ENCODE results near the gene TSPAN8.

TSPAN8 gene

DNA sequence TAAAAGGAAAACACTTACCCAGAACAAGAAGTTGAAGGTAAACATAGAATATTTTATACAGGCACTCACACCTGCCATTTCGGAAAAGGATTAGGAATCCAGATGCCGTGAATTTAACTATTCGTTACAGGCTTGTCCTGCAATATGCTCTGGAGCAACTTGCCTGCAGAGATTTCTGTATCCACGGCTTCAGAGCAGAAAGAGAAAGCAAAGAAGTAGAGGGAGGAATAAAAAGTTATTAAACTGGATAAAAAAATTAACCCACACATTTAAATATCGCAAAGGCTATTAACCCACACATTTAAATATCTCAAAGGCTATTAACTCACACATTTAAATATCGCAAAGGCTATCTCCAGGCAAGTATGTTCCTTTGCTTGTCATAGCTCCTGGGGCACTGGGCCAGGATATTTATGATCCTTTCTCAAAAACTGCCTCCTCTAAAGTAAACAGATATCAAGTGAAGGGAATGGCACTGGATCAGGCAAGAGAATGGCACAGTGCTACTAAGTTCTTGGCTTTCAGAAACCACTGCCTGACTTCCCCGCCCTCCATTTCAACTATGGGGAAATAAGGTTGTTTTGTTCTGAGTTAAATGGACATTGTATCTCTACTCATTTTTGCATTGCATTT, at the start of gene TSPAN8:
TSPAN8 (minus strand) TSS at position 399 of the 633 bp plus-strand sequence; CDS start at position 78, 321 bp downstream.
- no peaks in the 10 kb centered on the region for H3K9me3 ChIP-seq (ENCODE audit: control insufficient read depth, low read length)
- H3K36me3 ChIP-seq (ENCODE audit: control insufficient read depth, insufficient read depth, low read length, severe bottlenecking): no peaks in the 10 kb centered on the region
- H3K27me3 ChIP-seq (replicated peaks; ENCODE audit: control insufficient read depth, insufficient read depth, low read length): no peaks in the 10 kb centered on the region
- DNase-seq (ENCODE audit: low read depth): peak; percentile 10
- H3K9ac ChIP-seq (ENCODE audit: low read length): peak within 1 kb of the TSS; percentile 52
- H3K4me1 ChIP-seq (ENCODE audit: control insufficient read depth, insufficient read depth, low read length): peaks cover 31% of the 10 kb centered on the region
- peak within 1 kb of the TSS; percentile 60 for H3K4me3 ChIP-seq (ENCODE audit: low read length)

DNA sequence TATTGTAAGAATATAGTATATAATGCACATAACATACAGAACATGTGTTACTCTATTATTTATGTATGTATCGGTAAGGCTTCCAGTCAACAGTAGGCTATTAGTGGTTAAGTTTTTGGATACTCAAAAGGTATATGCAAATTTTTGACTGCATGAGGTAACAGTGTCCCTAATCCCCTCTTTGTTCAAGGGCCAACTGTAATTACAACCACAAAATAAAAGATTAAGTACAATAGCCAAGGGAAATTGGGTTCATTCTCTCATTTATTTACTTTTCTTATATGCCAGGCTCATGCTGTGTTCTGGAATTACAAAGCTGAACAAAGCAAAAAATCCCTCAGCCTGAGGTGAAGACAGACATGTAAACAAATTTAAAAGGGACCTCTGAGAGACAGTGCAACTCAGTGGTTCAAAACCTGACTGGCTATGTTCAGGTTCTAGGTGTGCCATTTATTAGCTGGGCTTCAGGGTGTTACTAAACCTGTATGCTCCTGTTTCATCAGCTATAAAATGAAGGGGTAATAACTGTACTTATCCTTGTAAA, 43.4 kb upstream of the TSPAN8 start:
- Histone ChIP-seq H3K36me3 (ENCODE audit: control insufficient read depth, insufficient read depth, low read length, severe bottlenecking) (no peaks in the 10 kb centered on the region), H3K27me3 (replicated peaks; ENCODE audit: control insufficient read depth, insufficient read depth, low read length) (no peaks in the 10 kb centered on the region), H3K9me3 (ENCODE audit: control insufficient read depth, low read length) (no peaks in the 10 kb centered on the region), H3K9ac (ENCODE audit: low read length) (no peak overlapping the region), H3K4me1 (ENCODE audit: control insufficient read depth, insufficient read depth, low read length) (no peaks in the 10 kb centered on the region), H3K4me3 (ENCODE audit: low read length) (no peak overlapping the region)
- no peak for DNase-seq (ENCODE audit: low read depth)

- no peaks in the 10 kb centered on the region for H3K27me3 ChIP-seq (replicated peaks; ENCODE audit: control insufficient read depth, insufficient read depth, low read length)
- no peak overlapping the region for H3K9ac ChIP-seq (ENCODE audit: low read length)
- no peaks in the 10 kb centered on the region for H3K9me3 ChIP-seq (ENCODE audit: control insufficient read depth, low read length)
- H3K36me3 ChIP-seq (ENCODE audit: control insufficient read depth, insufficient read depth, low read length, severe bottlenecking): no peaks in the 10 kb centered on the region
- H3K4me3 ChIP-seq (ENCODE audit: low read length): no peak overlapping the region
- H3K4me1 ChIP-seq (ENCODE audit: control insufficient read depth, insufficient read depth, low read length): no peaks in the 10 kb centered on the region
- DNase-seq (ENCODE audit: low read depth): no peak
Measured at GRCh38 chr12:71200706-71201105, 42.9 kb upstream of the TSPAN8 start.

DNA sequence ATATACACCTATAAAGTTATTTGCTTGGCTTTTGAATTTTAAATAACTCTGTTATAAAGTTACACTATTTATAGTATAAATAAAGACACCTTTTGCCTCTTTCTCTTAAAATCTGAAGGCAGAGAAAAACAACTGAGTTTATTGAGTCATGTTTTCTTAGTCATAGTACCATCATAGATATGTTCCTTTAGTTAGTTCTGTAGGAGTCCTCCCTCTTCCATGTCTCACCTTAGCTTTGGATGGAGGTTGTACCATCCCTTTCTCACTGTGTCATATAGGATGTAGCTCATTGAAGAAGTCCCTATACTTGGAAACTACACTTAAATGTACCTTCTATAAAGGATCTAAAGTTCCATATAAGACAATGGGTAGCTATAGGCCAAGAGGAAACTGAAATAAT, 39.7 kb upstream of the TSPAN8 start:
- Histone ChIP-seq H3K27me3 (replicated peaks; ENCODE audit: control insufficient read depth, insufficient read depth, low read length) (no peaks in the 10 kb centered on the region), H3K4me1 (ENCODE audit: control insufficient read depth, insufficient read depth, low read length) (no peaks in the 10 kb centered on the region), H3K4me3 (ENCODE audit: low read length) (no peak overlapping the region), H3K36me3 (ENCODE audit: control insufficient read depth, insufficient read depth, low read length, severe bottlenecking) (no peaks in the 10 kb centered on the region), H3K9ac (ENCODE audit: low read length) (no peak overlapping the region), H3K9me3 (ENCODE audit: control insufficient read depth, low read length) (no peaks in the 10 kb centered on the region)
- no peak for DNase-seq (ENCODE audit: low read depth)

DNA sequence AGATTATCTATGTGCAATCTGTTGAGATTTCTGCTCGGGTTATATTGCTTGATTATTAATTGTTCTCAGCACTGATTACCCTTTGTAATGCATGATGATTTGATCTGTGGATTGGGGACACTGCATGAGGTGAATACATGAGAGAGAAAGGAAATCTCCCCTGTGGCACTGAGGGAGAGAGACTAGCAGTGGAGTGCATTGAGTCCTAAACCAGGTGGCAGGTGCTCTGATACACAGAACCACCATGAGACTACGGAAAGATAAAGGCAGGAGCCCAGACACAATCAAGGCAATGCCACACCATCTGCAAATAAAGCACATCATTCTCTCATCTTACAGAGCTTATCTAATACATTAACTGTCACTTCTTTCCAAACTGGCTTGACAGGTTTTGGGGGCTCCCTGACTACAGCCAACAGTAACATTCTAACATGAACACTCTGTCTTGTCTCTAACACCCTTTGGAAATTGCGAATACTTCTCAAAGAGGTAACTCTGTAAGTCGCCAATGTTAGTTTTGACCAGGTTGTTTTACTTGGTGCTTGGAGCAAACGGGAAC, 37.6 kb upstream of the TSPAN8 start:
- Histone ChIP-seq H3K4me1 (ENCODE audit: control insufficient read depth, insufficient read depth, low read length) (no peaks in the 10 kb centered on the region), H3K27me3 (replicated peaks; ENCODE audit: control insufficient read depth, insufficient read depth, low read length) (no peaks in the 10 kb centered on the region), H3K9me3 (ENCODE audit: control insufficient read depth, low read length) (no peaks in the 10 kb centered on the region), H3K36me3 (ENCODE audit: control insufficient read depth, insufficient read depth, low read length, severe bottlenecking) (no peaks in the 10 kb centered on the region), H3K4me3 (ENCODE audit: low read length) (no peak overlapping the region), H3K9ac (ENCODE audit: low read length) (no peak overlapping the region)
- no peak for DNase-seq (ENCODE audit: low read depth)

GRCh38 chr12:71194657-71195056, 36.9 kb upstream of the TSPAN8 start:
- Histone ChIP-seq H3K4me3 (ENCODE audit: low read length) (no peak overlapping the region), H3K9me3 (ENCODE audit: control insufficient read depth, low read length) (no peaks in the 10 kb centered on the region), H3K36me3 (ENCODE audit: control insufficient read depth, insufficient read depth, low read length, severe bottlenecking) (no peaks in the 10 kb centered on the region), H3K27me3 (replicated peaks; ENCODE audit: control insufficient read depth, insufficient read depth, low read length) (no peaks in the 10 kb centered on the region), H3K4me1 (ENCODE audit: control insufficient read depth, insufficient read depth, low read length) (no peaks in the 10 kb centered on the region), H3K9ac (ENCODE audit: low read length) (no peak overlapping the region)
- no peak for DNase-seq (ENCODE audit: low read depth)

- Histone ChIP-seq H3K4me3 (ENCODE audit: low read length) (no peak overlapping the region), H3K9me3 (ENCODE audit: control insufficient read depth, low read length) (no peaks in the 10 kb centered on the region), H3K4me1 (ENCODE audit: control insufficient read depth, insufficient read depth, low read length) (no peaks in the 10 kb centered on the region), H3K36me3 (ENCODE audit: control insufficient read depth, insufficient read depth, low read length, severe bottlenecking) (no peaks in the 10 kb centered on the region), H3K27me3 (replicated peaks; ENCODE audit: control insufficient read depth, insufficient read depth, low read length) (no peaks in the 10 kb centered on the region), H3K9ac (ENCODE audit: low read length) (no peak overlapping the region)
- DNase-seq (ENCODE audit: low read depth): no peak
Measured at GRCh38 chr12:71193041-71193440, 35.2 kb upstream of the TSPAN8 start.

DNA sequence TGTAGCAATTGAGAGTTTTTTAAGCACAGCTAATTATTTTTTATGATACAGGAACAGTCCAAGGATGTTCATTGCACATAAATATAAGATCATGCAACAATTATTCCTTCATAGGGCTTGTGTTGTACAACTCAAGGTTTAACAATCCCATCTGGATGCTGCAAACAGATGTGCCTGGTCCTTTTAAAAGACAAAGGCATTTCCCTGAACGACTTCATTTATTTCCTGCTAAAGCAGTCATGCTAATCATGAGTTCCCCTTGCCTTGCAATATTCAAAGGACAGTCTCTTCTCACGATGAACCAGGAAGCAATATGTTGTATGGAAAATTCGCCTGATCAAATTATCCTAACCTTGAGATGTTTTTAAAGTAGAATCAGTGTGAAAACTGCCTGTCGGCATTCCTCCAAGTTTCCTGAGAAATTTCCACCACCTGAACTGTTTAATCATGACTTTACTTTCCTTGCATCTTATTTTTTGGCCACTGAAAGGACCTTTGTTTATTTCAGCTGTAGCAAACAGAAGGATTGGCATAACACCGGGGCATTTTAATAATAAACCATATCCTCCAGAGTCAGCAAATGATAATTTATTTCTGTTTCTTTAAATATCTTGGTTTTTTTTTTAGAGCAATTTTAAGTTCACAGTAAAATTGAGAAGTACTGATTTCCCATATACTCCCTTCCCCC, 33.9 kb upstream of the TSPAN8 start:
- Histone ChIP-seq H3K27me3 (replicated peaks; ENCODE audit: control insufficient read depth, insufficient read depth, low read length) (no peaks in the 10 kb centered on the region), H3K36me3 (ENCODE audit: control insufficient read depth, insufficient read depth, low read length, severe bottlenecking) (no peaks in the 10 kb centered on the region), H3K9me3 (ENCODE audit: control insufficient read depth, low read length) (no peaks in the 10 kb centered on the region), H3K9ac (ENCODE audit: low read length) (no peak overlapping the region), H3K4me1 (ENCODE audit: control insufficient read depth, insufficient read depth, low read length) (peaks cover 8% of the 10 kb centered on the region), H3K4me3 (ENCODE audit: low read length) (no peak overlapping the region)
- no peak for DNase-seq (ENCODE audit: low read depth)

DNA sequence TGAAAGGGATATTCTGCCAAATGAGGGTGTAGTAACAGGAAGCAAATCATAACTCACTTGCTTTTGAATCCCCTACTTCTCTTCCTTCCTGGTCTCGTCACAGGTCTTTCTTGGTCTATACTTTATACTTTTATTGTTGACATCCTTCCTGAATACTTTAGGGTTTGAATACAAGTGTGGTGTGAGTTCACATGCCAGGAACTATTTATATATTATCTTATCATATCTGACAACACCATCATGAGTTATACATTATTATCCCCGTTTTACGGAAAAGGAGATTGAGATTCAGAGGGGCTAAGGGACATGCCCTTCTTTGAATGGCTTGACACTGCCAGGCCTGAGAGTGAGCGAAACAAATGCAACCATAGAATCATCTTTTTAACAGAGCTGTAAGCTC, 33.0 kb upstream of the TSPAN8 start:
- no peaks in the 10 kb centered on the region for H3K36me3 ChIP-seq (ENCODE audit: control insufficient read depth, insufficient read depth, low read length, severe bottlenecking)
- no peaks in the 10 kb centered on the region for H3K9me3 ChIP-seq (ENCODE audit: control insufficient read depth, low read length)
- H3K4me3 ChIP-seq (ENCODE audit: low read length): no peak overlapping the region
- no peak overlapping the region for H3K9ac ChIP-seq (ENCODE audit: low read length)
- no peak for DNase-seq (ENCODE audit: low read depth)
- no peaks in the 10 kb centered on the region for H3K27me3 ChIP-seq (replicated peaks; ENCODE audit: control insufficient read depth, insufficient read depth, low read length)
- peaks cover 8% of the 10 kb centered on the region for H3K4me1 ChIP-seq (ENCODE audit: control insufficient read depth, insufficient read depth, low read length)

- Histone ChIP-seq H3K36me3 (ENCODE audit: control insufficient read depth, insufficient read depth, low read length, severe bottlenecking) (no peaks in the 10 kb centered on the region), H3K9ac (ENCODE audit: low read length) (no peak overlapping the region), H3K4me1 (ENCODE audit: control insufficient read depth, insufficient read depth, low read length) (peaks cover 25% of the 10 kb centered on the region), H3K9me3 (ENCODE audit: control insufficient read depth, low read length) (no peaks in the 10 kb centered on the region), H3K27me3 (replicated peaks; ENCODE audit: control insufficient read depth, insufficient read depth, low read length) (no peaks in the 10 kb centered on the region), H3K4me3 (ENCODE audit: low read length) (no peak overlapping the region)
- no peak for DNase-seq (ENCODE audit: low read depth)
Measured at GRCh38 chr12:71187379-71187778, 29.6 kb upstream of the TSPAN8 start.

- H3K4me3 ChIP-seq (ENCODE audit: low read length): no peak overlapping the region
- H3K36me3 ChIP-seq (ENCODE audit: control insufficient read depth, insufficient read depth, low read length, severe bottlenecking): no peaks in the 10 kb centered on the region
- no peak for DNase-seq (ENCODE audit: low read depth)
- peaks cover 27% of the 10 kb centered on the region for H3K4me1 ChIP-seq (ENCODE audit: control insufficient read depth, insufficient read depth, low read length)
- H3K9ac ChIP-seq (ENCODE audit: low read length): no peak overlapping the region
- H3K27me3 ChIP-seq (replicated peaks; ENCODE audit: control insufficient read depth, insufficient read depth, low read length): no peaks in the 10 kb centered on the region
- H3K9me3 ChIP-seq (ENCODE audit: control insufficient read depth, low read length): no peaks in the 10 kb centered on the region
Measured at GRCh38 chr12:71186571-71187288, 28.9 kb upstream of the TSPAN8 start.

Data from adipocyte (in vitro differentiated cells).